Kidney (tissue), 14 donors: ENCODE results near the gene SNX32. TPM values are rescaled to one million over a fixed set of nuclear protein-coding genes. Genes with fewer than 3 reads are reported as not detected.

ENCODE experiments used
- DNase-seq, 5 donors: peaks; one replicate each; pipeline ENCODE4 v3.0.0-alpha.2; 2013 to 2020
- FAIRE-seq: peaks from 2 replicates; lab custom pipeline; 2012; peaks lifted over from hg19 to GRCh38; lab: Jason Lieb, UNC
- H3K27ac ChIP-seq, 2 donors: one replicate each; pipeline ENCODE4 v1.7.0; 2013; ENCODE audit warnings: low read depth in 2 of 2, low read length in 2 of 2, inconsistent platforms in 1 of 2
- H3K27me3 ChIP-seq: one replicate; pipeline ENCODE4 v1.7.1; 2013; ENCODE audit warnings: low read length, inconsistent platforms; ENCODE audit not compliant: control insufficient read depth, insufficient read depth
- H3K36me3 ChIP-seq, 3 donors: one replicate each; pipeline versions ENCODE4 v1.7.0 to v1.7.1; 2013; ENCODE audit warnings: low read length in 3 of 3, control low read depth in 1 of 3, inconsistent platforms in 1 of 3; ENCODE audit not compliant: insufficient read depth in 3 of 3, control insufficient read depth in 2 of 3
- H3K4me1 ChIP-seq, 3 donors: one replicate each; pipeline versions ENCODE4 v1.7.0 to v1.7.1; 2013; ENCODE audit warnings: low read length in 3 of 3, inconsistent platforms in 1 of 3, low read depth in 1 of 3; ENCODE audit not compliant: control insufficient read depth in 2 of 3, insufficient read depth in 2 of 3
- H3K4me3 ChIP-seq, 3 donors: one replicate each; pipeline versions ENCODE4 v1.7.0 to v1.8.1; 2013; ENCODE audit warnings: low read length in 3 of 3, control low read depth in 1 of 3, inconsistent platforms in 1 of 3
- H3K9ac ChIP-seq, 3 donors: one replicate each; pipeline versions ENCODE4 v1.7.0 to v1.7.1; 2013; ENCODE audit warnings: low read length in 3 of 3, control low read depth in 1 of 3, inconsistent platforms in 1 of 3
- H3K9me3 ChIP-seq, 3 donors: one replicate each; pipeline versions ENCODE4 v1.7.0 to v1.7.1; 2013; ENCODE audit warnings: low read length in 3 of 3, control low read depth in 1 of 3, inconsistent platforms in 1 of 3; ENCODE audit not compliant: control insufficient read depth in 2 of 3, insufficient read depth in 1 of 3
- intact Hi-C: fragments of 100-400 bp; cut with DNase I; formaldehyde crosslinking; loops from one replicate; pipeline ENCODE4 v1.11.1; 2022
- polyA plus RNA-seq: library from polyadenylated mRNA; stranded (reverse); fragments of 350-450 nt; fragmentation: Illumina TruSeq; extraction: RNeasy Lipid Tissue Mini Kit (QIAGEN cat#74804); gene quantifications from one replicate; pipeline ENCODE4 v1.2.3, GENCODE V29; 2014; ENCODE audit warnings: low read depth, low replicate concordance; ENCODE audit not compliant: insufficient read depth
- total RNA-seq: library from RNA; stranded (reverse); fragmentation: NEBNext Ultra II Directional; extraction: Animal tissue kit (Norgen Biotek cat#: 25700); gene quantifications from one replicate; pipeline ENCODE4 v1.2.1, GENCODE V29; 2021
- TF ChIP-seq, protein P1 (sequence below): IDR thresholded peaks from 3 replicates; pipeline ENCODE4 v1.5.1; 2012; ENCODE audit warnings: mild to moderate bottlenecking, moderate library complexity, borderline replicate concordance; ENCODE audit not compliant: insufficient read depth; ENCODE audit errors: extremely low read depth
- donor health status: control.
- donor health status: control.
- donor health status: control.
- donor health status: control.
- donor health status: control.
- donor health status: DM: yes; HTN: yes; CAD: no.
- donor health status: Normal renal cell carcinoma (clear cell type).

Gene SNX32
- total and polyA plus RNA-seq, 2 donors from 2014 or later = 0.43 to 1.0 TPM

DNA sequence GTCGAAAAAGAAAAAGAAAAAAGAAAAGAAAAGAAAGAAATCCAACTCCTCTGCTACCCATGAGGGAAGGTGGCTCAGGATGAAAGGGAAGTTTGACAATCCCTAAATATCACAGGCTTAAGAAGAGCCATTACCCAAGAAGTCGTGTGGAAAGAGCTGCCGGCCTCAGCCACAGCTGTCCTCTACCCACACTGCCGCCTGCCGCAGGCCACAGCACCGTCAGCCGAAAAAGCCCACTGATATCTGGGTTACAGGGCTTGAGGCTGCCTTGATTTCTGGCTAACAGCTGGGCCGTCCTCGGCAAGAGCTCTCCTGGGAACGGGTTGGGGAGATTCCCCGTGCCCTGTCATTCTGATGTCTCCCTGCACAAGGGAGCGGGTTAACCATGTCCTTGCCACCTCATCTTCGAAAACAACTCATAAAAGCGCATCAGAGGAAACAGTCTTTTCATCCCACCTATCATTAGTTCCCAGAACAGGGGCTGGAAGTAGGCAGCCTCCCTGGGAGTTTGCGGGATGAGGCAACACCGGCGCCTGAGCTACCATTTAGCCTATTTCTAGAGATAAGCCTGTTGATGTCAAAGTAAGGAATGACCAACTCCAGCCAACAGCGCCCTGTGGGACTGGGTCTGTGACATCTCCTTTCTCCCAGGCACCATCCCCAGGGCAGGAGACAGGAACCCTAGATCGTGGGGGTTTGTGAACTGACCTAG, 21.8 kb upstream of the SNX32 start:
- DNase-seq = peak in 1 of 5 donors; percentile 77
- no peak for FAIRE-seq
- H3K27ac ChIP-seq = no peak overlapping the region
- no peaks in the 10 kb centered on the region for H3K27me3 ChIP-seq
- no peak overlapping the region for H3K9ac ChIP-seq
- intact Hi-C loops = loop anchor here (10.0 kb wide), 1 partner anchor 97 kb away; the partner anchor contains the start of gene KAT5
- peaks cover 0 to 3% (median 0%) of the 10 kb centered on the region in 3 donors for H3K36me3 ChIP-seq
- no peaks in the 10 kb centered on the region for H3K9me3 ChIP-seq
- no peak overlapping the region for H3K4me3 ChIP-seq
- peaks cover 0 to 5% (median 5%) of the 10 kb centered on the region in 3 donors for H3K4me1 ChIP-seq
- TF ChIP-seq, protein P1, sequence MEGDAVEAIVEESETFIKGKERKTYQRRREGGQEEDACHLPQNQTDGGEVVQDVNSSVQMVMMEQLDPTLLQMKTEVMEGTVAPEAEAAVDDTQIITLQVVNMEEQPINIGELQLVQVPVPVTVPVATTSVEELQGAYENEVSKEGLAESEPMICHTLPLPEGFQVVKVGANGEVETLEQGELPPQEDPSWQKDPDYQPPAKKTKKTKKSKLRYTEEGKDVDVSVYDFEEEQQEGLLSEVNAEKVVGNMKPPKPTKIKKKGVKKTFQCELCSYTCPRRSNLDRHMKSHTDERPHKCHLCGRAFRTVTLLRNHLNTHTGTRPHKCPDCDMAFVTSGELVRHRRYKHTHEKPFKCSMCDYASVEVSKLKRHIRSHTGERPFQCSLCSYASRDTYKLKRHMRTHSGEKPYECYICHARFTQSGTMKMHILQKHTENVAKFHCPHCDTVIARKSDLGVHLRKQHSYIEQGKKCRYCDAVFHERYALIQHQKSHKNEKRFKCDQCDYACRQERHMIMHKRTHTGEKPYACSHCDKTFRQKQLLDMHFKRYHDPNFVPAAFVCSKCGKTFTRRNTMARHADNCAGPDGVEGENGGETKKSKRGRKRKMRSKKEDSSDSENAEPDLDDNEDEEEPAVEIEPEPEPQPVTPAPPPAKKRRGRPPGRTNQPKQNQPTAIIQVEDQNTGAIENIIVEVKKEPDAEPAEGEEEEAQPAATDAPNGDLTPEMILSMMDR = no peak

DNA sequence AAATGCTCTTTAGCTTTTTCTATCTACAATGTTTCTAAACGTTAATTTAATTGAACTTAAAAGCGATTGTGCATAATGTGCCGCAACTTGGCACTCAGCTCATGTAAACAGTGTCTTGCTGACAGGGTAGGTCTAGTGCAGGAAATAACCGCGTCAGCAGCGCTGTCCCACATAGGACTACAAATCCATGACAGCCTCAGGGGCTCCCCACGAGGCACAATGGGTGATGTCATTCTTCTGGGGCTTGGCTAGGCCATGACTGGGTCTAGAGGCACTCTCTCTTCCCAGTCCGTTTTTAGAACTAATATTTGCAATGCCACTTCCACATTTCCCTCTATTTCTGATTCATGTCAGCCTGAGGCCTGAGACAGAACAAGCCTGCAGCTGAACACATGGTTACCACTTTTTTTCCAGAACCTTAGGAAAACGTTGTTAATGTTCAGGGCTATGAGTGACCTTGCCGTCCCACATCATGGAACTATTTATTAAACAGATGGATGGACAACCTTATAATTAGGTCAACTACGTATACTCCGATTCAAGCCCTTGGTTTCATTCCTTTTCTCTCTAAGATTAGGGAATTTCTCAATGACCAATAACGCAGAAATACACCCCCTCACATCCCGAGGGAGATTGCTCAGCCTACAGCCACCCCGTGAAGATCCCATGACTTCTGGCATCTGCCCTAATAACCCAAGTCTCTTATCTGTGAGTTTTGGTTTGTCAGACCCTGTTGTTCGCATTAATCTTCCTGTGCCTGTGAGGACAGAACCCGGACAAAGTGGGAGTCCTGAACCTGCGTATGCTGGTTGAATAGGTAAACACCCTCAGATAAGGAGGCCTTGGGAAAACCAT, 19.4 kb upstream of the SNX32 start:
- Histone ChIP-seq H3K9me3 (no peaks in the 10 kb centered on the region), H3K9ac (no peak overlapping the region), H3K4me1 (peaks cover 0 to 8% (median 5%) of the 10 kb centered on the region in 3 donors), H3K36me3 (peaks cover 0 to 3% (median 0%) of the 10 kb centered on the region in 3 donors), H3K27me3 (no peaks in the 10 kb centered on the region), H3K4me3 (no peak overlapping the region), H3K27ac (no peak overlapping the region)
- TF ChIP-seq, protein P1 = no peak
- intact Hi-C loops = loop anchor here (10.0 kb wide), 1 partner anchor 100 kb away; the partner anchor contains the start of gene KAT5
- DNase-seq = peak in 1 of 5 donors; percentile 15
- no peak for FAIRE-seq

DNA sequence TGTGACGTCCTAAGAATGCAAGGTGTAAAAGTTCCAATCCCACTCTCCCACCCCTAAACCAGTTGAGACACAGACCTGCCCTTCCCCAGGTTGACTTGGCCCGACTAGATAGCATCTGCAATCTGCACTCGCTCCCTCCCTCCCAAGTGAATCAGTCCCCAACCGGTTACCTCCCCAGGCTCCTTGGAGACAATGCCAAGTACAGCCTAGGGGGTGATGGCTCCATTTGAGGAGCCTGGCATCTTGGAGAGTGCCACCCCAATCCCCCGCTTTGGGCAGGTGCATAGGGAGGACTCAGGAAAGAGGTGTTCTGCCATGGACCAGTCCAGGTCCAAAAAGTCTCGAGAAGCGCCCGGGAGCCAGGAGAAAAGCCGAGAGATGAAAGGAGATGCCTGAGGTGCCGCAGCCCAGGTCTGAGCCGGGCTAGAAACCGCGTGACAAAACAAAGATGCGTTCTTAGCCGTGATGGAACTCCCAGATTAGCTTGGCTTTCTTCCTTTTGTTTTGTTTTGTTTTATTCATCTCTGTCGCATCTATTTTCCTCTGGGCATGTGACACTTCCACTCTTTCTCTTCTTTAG, 18.7 kb upstream of the SNX32 start:
- no peaks in the 10 kb centered on the region for H3K9me3 ChIP-seq
- no peaks in the 10 kb centered on the region for H3K27me3 ChIP-seq
- H3K9ac ChIP-seq = no peak overlapping the region
- peaks cover 0 to 8% (median 5%) of the 10 kb centered on the region in 3 donors for H3K4me1 ChIP-seq
- TF ChIP-seq, protein P1 = no peak
- DNase-seq = peak in 1 of 5 donors; percentile 4
- no peak overlapping the region for H3K27ac ChIP-seq
- FAIRE-seq = no peak
- intact Hi-C loops = loop anchor here (10.0 kb wide), 1 partner anchor 100 kb away; the partner anchor contains the start of gene KAT5
- H3K36me3 ChIP-seq = peaks cover 0 to 3% (median 0%) of the 10 kb centered on the region in 3 donors
- no peak overlapping the region for H3K4me3 ChIP-seq
